Liver (tissue), 9 donors: ENCODE data around the gene SELENOP. TPM values are rescaled to one million over a fixed set of nuclear protein-coding genes. Genes with fewer than 3 reads are reported as not detected.
A peak's percentile ranks its signal among the peaks of the same experiment; 100 is the strongest.

Experiments
- DNase-seq: peaks from one replicate; pipeline ENCODE4 v3.0.0-alpha.2; 2017; ENCODE audit warnings: low spot score
- H3K27ac ChIP-seq, 2 donors: one replicate each; pipeline ENCODE4 v1.7.0; 2013; ENCODE audit warnings: inconsistent platforms in 2 of 2, low read length in 2 of 2, control low read depth in 1 of 2, low read depth in 1 of 2, mild to moderate bottlenecking in 1 of 2
- H3K27me3 ChIP-seq, 4 donors: one replicate each; pipeline versions ENCODE4 v1.6.1 to v1.7.0; 2013; ENCODE audit warnings: low read length in 3 of 4, inconsistent platforms in 1 of 4, mild to moderate bottlenecking in 1 of 4, moderate library complexity in 1 of 4; ENCODE audit not compliant: control insufficient read depth in 4 of 4, insufficient read depth in 4 of 4
- H3K36me3 ChIP-seq, 4 donors: one replicate each; pipeline versions ENCODE4 v1.6.1 to v1.7.0; 2013; ENCODE audit warnings: low read length in 3 of 4, mild to moderate bottlenecking in 3 of 4, low read depth in 1 of 4, moderate library complexity in 1 of 4; ENCODE audit not compliant: control insufficient read depth in 4 of 4, insufficient read depth in 3 of 4
- H3K4me1 ChIP-seq, 4 donors: one replicate each; pipeline versions ENCODE4 v1.6.1 to v1.7.0; 2013; ENCODE audit warnings: low read length in 3 of 4, mild to moderate bottlenecking in 3 of 4, moderate library complexity in 1 of 4; ENCODE audit not compliant: control insufficient read depth in 4 of 4, insufficient read depth in 4 of 4
- H3K4me3 ChIP-seq, 3 donors: one replicate each; pipeline versions ENCODE4 v1.6.1 to v1.7.0; 2013; ENCODE audit warnings: low read length in 3 of 3, control low read depth in 1 of 3, low read depth in 1 of 3, mild to moderate bottlenecking in 1 of 3
- H3K9ac ChIP-seq, 2 donors: one replicate each; pipeline ENCODE4 v1.7.0; 2013; ENCODE audit warnings: low read length in 2 of 2, mild to moderate bottlenecking in 2 of 2, moderate library complexity in 2 of 2, control low read depth in 1 of 2, low read depth in 1 of 2
- H3K9me3 ChIP-seq, 4 donors: one replicate each; pipeline versions ENCODE4 v1.6.1 to v1.7.0; 2013; ENCODE audit warnings: low read length in 3 of 4; ENCODE audit not compliant: control insufficient read depth in 4 of 4
- EGR1 ChIP-seq, 2 donors: IDR thresholded peaks; 2 replicates each; pipeline ENCODE4 v1.6.1; 2016 to 2018; ENCODE audit warnings: antibody characterized with exemption in 2 of 2, low read depth in 2 of 2
- FOXA1 ChIP-seq: IDR thresholded peaks from 2 replicates; pipeline ENCODE4 v1.6.1; 2016; ENCODE audit warnings: antibody characterized with exemption
- FOXA2 ChIP-seq: IDR thresholded peaks from 2 replicates; pipeline ENCODE4 v1.6.1; 2016; ENCODE audit warnings: antibody characterized with exemption
- GABPA ChIP-seq, 2 donors: IDR thresholded peaks in 1 of 2; conservative IDR thresholded peaks in 1 of 2; 2 replicates each; pipeline ENCODE4 v1.6.1; 2016; ENCODE audit warnings: antibody characterized with exemption in 2 of 2, mild to moderate bottlenecking in 1 of 2, moderate library complexity in 1 of 2
- HNF4A ChIP-seq, 2 donors: conservative IDR thresholded peaks; 2 replicates each; pipeline ENCODE4 v1.6.1; 2016; ENCODE audit warnings: antibody characterized with exemption in 2 of 2, mild to moderate bottlenecking in 2 of 2
- HNF4G ChIP-seq: IDR thresholded peaks from 2 replicates; pipeline ENCODE4 v1.6.1; 2016; ENCODE audit warnings: antibody characterized with exemption
- JUND ChIP-seq, 2 donors: IDR thresholded peaks; 2 replicates each; pipeline ENCODE4 v1.6.1; 2016; ENCODE audit warnings: antibody characterized with exemption in 2 of 2
- NR2F2 ChIP-seq: IDR thresholded peaks from 2 replicates; pipeline ENCODE4 v1.6.1; 2016; ENCODE audit warnings: antibody characterized with exemption
- RAD21 ChIP-seq, 2 donors: IDR thresholded peaks; 2 replicates each; pipeline ENCODE4 v1.6.1; 2016; ENCODE audit warnings: antibody characterized with exemption in 2 of 2, mild to moderate bottlenecking in 2 of 2
- RXRA ChIP-seq, 2 donors: IDR thresholded peaks; 2 replicates each; pipeline ENCODE4 v1.6.1; 2017 to 2018; ENCODE audit warnings: antibody characterized with exemption in 2 of 2, mild to moderate bottlenecking in 1 of 2
- SP1 ChIP-seq: IDR thresholded peaks from 2 replicates; pipeline ENCODE4 v1.6.1; 2018; ENCODE audit warnings: antibody characterized with exemption, mild to moderate bottlenecking
- TAF1 ChIP-seq: conservative IDR thresholded peaks from 2 replicates; pipeline ENCODE4 v1.6.1; 2016; ENCODE audit warnings: antibody characterized with exemption, mild to moderate bottlenecking
- YY1 ChIP-seq: IDR thresholded peaks from 2 replicates; pipeline ENCODE4 v1.6.1; 2016; ENCODE audit warnings: antibody characterized with exemption, mild to moderate bottlenecking
- WGBS: extraction: QIAGEN DNeasy Blood & Tissue Kit; methylation state at CpG from one replicate; pipeline ENCODE4 v1.1.7; 2013; 5-methylcytosine and 5-hydroxymethylcytosine counted together
- polyA plus RNA-seq, 2 donors: library from polyadenylated mRNA; stranded (reverse) in 1 of 2; unstranded in 1 of 2; fragments of 200-250 nt in 1 of 2; fragments of >200 nt in 1 of 2; fragmentation: Nextera tagmentation in 1 of 2; extraction: Ambion mirVana in 1 of 2; gene quantifications; one replicate each; pipeline versions ENCODE4 v1.2.1 to v1.2.3, GENCODE V29; 2013 to 2015
- total RNA-seq, 2 donors: library from RNA; depleted of rRNA; stranded (reverse); fragments of >200 nt; gene quantifications; one replicate each; pipeline ENCODE4 v1.2.3, GENCODE V29; 2014
- TF ChIP-seq, protein P1 (sequence below): IDR thresholded peaks from 2 replicates; pipeline ENCODE4 v1.6.1; 2016; ENCODE audit warnings: antibody characterized with exemption, mild to moderate bottlenecking
- TF ChIP-seq, protein P2 (sequence below): fragments of 150-350 bp; IDR thresholded peaks from 2 replicates; pipeline ENCODE4 v1.5.1; 2017; ENCODE audit warnings: improper control_type of control experiment, low read depth, low read length; ENCODE audit not compliant: missing input control
- TF ChIP-seq, protein P3 (sequence below): IDR thresholded peaks from 2 replicates; pipeline ENCODE4 v1.6.1; 2016; ENCODE audit warnings: antibody characterized with exemption
- TF ChIP-seq, protein P4 (sequence below): IDR thresholded peaks from 2 replicates; pipeline ENCODE4 v1.6.1; 2016; ENCODE audit warnings: antibody characterized with exemption
- TF ChIP-seq, protein P5 (sequence below): IDR thresholded peaks from 2 replicates; pipeline ENCODE4 v1.6.1; 2016; ENCODE audit warnings: antibody characterized with exemption
- donor health status: healthy.
- donor health status: healthy.
- donor health status: healthy.
- donor health status: healthy.
- donor health status: healthy.

Gene SELENOP
- total and polyA plus RNA-seq, 4 donors: 880 to 1,788 (median 1,360) TPM

DNA sequence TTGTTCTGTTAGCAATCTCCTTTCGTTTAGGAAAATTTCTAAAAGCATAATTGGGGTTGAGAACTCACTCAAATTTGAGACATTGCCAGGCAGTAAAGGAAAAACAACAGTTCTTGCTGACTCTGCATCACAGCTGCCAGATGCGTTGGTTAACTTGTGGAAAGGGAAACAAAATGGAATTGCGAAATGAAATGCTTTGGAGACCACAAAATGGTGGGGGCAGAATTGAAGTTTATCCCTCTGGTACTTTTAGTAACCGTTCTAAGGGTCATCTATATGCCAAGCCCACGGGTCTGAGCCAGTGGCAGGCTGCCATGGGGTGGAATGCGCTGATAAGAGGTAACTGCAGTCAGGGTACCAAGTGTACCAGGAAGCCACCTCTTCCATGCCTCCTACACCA, 28.6 kb upstream of the SELENOP start:
- H3K4me1 ChIP-seq: peaks cover 13 to 47% (median 32%) of the 10 kb centered on the region in 4 donors
- H3K36me3 ChIP-seq: no peaks in the 10 kb centered on the region
- WGBS: 5% methylated on average over 6 of the region's 6 CpGs
- no peaks in the 10 kb centered on the region for H3K27me3 ChIP-seq
- peak overlapping the region in 1 of 3 donors; percentile 31 for H3K4me3 ChIP-seq
- TF ChIP-seq HNF4G (peak; percentile 51), RAD21 (IDR thresholded peaks at IDR 0.05) (peak; percentile 42 to 64), YY1 (peak; percentile 98), HNF4A (conservative IDR thresholded peaks at IDR 0.05) (peak; percentile 78 to 83), RXRA (IDR thresholded peaks at IDR 0.05) (peak; percentile 82 to 83), FOXA2 (peak; percentile 49), EGR1 (IDR thresholded peaks at IDR 0.05; ENCODE audit: low read depth in 2 of 2) (peak; percentile 71 to 88), JUND (IDR thresholded peaks at IDR 0.05) (peak; percentile 58 to 61), GABPA (IDR thresholded peaks at IDR 0.05 in 1 of 2, conservative IDR thresholded peaks at IDR 0.05 in 1 of 2) (peak in 1 of 2 donors; percentile 16), NR2F2 (peak; percentile 45), FOXA1 (peak; percentile 54), SP1 (peak; percentile 70), TAF1 (no peak)
- TF ChIP-seq, protein P1, sequence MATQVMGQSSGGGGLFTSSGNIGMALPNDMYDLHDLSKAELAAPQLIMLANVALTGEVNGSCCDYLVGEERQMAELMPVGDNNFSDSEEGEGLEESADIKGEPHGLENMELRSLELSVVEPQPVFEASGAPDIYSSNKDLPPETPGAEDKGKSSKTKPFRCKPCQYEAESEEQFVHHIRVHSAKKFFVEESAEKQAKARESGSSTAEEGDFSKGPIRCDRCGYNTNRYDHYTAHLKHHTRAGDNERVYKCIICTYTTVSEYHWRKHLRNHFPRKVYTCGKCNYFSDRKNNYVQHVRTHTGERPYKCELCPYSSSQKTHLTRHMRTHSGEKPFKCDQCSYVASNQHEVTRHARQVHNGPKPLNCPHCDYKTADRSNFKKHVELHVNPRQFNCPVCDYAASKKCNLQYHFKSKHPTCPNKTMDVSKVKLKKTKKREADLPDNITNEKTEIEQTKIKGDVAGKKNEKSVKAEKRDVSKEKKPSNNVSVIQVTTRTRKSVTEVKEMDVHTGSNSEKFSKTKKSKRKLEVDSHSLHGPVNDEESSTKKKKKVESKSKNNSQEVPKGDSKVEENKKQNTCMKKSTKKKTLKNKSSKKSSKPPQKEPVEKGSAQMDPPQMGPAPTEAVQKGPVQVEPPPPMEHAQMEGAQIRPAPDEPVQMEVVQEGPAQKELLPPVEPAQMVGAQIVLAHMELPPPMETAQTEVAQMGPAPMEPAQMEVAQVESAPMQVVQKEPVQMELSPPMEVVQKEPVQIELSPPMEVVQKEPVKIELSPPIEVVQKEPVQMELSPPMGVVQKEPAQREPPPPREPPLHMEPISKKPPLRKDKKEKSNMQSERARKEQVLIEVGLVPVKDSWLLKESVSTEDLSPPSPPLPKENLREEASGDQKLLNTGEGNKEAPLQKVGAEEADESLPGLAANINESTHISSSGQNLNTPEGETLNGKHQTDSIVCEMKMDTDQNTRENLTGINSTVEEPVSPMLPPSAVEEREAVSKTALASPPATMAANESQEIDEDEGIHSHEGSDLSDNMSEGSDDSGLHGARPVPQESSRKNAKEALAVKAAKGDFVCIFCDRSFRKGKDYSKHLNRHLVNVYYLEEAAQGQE: peak; percentile 50
- TF ChIP-seq, protein P2, sequence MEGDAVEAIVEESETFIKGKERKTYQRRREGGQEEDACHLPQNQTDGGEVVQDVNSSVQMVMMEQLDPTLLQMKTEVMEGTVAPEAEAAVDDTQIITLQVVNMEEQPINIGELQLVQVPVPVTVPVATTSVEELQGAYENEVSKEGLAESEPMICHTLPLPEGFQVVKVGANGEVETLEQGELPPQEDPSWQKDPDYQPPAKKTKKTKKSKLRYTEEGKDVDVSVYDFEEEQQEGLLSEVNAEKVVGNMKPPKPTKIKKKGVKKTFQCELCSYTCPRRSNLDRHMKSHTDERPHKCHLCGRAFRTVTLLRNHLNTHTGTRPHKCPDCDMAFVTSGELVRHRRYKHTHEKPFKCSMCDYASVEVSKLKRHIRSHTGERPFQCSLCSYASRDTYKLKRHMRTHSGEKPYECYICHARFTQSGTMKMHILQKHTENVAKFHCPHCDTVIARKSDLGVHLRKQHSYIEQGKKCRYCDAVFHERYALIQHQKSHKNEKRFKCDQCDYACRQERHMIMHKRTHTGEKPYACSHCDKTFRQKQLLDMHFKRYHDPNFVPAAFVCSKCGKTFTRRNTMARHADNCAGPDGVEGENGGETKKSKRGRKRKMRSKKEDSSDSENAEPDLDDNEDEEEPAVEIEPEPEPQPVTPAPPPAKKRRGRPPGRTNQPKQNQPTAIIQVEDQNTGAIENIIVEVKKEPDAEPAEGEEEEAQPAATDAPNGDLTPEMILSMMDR: no peak
- TF ChIP-seq, protein P3, sequence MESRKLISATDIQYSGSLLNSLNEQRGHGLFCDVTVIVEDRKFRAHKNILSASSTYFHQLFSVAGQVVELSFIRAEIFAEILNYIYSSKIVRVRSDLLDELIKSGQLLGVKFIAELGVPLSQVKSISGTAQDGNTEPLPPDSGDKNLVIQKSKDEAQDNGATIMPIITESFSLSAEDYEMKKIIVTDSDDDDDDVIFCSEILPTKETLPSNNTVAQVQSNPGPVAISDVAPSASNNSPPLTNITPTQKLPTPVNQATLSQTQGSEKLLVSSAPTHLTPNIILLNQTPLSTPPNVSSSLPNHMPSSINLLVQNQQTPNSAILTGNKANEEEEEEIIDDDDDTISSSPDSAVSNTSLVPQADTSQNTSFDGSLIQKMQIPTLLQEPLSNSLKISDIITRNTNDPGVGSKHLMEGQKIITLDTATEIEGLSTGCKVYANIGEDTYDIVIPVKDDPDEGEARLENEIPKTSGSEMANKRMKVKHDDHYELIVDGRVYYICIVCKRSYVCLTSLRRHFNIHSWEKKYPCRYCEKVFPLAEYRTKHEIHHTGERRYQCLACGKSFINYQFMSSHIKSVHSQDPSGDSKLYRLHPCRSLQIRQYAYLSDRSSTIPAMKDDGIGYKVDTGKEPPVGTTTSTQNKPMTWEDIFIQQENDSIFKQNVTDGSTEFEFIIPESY: peak; percentile 65
- TF ChIP-seq, protein P4, sequence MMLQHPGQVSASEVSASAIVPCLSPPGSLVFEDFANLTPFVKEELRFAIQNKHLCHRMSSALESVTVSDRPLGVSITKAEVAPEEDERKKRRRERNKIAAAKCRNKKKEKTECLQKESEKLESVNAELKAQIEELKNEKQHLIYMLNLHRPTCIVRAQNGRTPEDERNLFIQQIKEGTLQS: peak; percentile 24
- TF ChIP-seq, protein P5, sequence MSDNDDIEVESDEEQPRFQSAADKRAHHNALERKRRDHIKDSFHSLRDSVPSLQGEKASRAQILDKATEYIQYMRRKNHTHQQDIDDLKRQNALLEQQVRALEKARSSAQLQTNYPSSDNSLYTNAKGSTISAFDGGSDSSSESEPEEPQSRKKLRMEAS: peak; percentile 88
- no peak for DNase-seq
- H3K9me3 ChIP-seq: no peaks in the 10 kb centered on the region
- peak overlapping the region; percentile 75 to 86 for H3K27ac ChIP-seq
- peak overlapping the region in 1 of 2 donors; percentile 81 for H3K9ac ChIP-seq
